GM19455 (cell line): ENCODE measurements around the gene REPS1.

ENCODE experiments used
- ATAC-seq: cut with Tn5 transposase; IDR thresholded peaks from one replicate; pipeline ENCODE4 v1.9.1; 2021; ENCODE audit not compliant: unreplicated experiment

The REPS1 gene

GRCh38 chr6:138973466-138974153, 14.4 kb downstream of the REPS1 start:
- no peak for ATAC-seq

GRCh38 chr6:138972226-138972665, 15.8 kb downstream of the REPS1 start:
- ATAC-seq: no peak

GRCh38 chr6:138971601-138972000, 16.5 kb downstream of the REPS1 start:
- no peak for ATAC-seq

GRCh38 chr6:138970856-138971425, 17.1 kb downstream of the REPS1 start:
- no peak for ATAC-seq

GRCh38 chr6:138970159-138970558, 17.9 kb downstream of the REPS1 start:
- ATAC-seq: no peak

GRCh38 chr6:138966870-138967269, 21.2 kb downstream of the REPS1 start:
- no peak for ATAC-seq

GRCh38 chr6:138965971-138966370, 22.1 kb downstream of the REPS1 start:
- no peak for ATAC-seq

GRCh38 chr6:138965291-138965874, 22.7 kb downstream of the REPS1 start:
- no peak for ATAC-seq

GRCh38 chr6:138964012-138964411, 24.0 kb downstream of the REPS1 start:
- no peak for ATAC-seq

GRCh38 chr6:138963531-138963930, 24.5 kb downstream of the REPS1 start:
- ATAC-seq: no peak

- no peak for ATAC-seq
Measured at GRCh38 chr6:138963119-138963518, 24.9 kb downstream of the REPS1 start.

- ATAC-seq: no peak
Measured at GRCh38 chr6:138959521-138959920, 28.5 kb downstream of the REPS1 start.

- no peak for ATAC-seq
Measured at GRCh38 chr6:138958595-138958994, 29.5 kb downstream of the REPS1 start.

GRCh38 chr6:138957903-138958302, 30.1 kb downstream of the REPS1 start:
- ATAC-seq: no peak

GRCh38 chr6:138957484-138957883, 30.6 kb downstream of the REPS1 start:
- no peak for ATAC-seq

GRCh38 chr6:138956244-138956924, 31.7 kb downstream of the REPS1 start:
- ATAC-seq: no peak

- ATAC-seq: no peak
Measured at GRCh38 chr6:138955262-138955661, 32.8 kb downstream of the REPS1 start.

- ATAC-seq: no peak
Measured at GRCh38 chr6:138953451-138953850, 34.6 kb downstream of the REPS1 start.

GRCh38 chr6:138948546-138949179, 39.4 kb downstream of the REPS1 start:
- no peak for ATAC-seq

- ATAC-seq: no peak
Measured at GRCh38 chr6:138948004-138948403, 40.0 kb downstream of the REPS1 start.

- ATAC-seq: no peak
Measured at GRCh38 chr6:138945354-138945753, 42.7 kb downstream of the REPS1 start.
